Measurements from ENCODE around the gene STIL. TPM values are rescaled to one million over a fixed set of nuclear protein-coding genes. Genes with fewer than 3 reads are reported as not detected.
"Not testable (repeated sequence)": the region's sequence is repeated elsewhere in the genome, so short reads cannot be mapped to it uniquely, and the experiment has no call there.

STIL gene
- total RNA-seq, 1 donor from 2014 or later = 19.7 TPM

GRCh38 chr1:47347735-47348134 lies 33.8 kb upstream of the STIL start:
- H3K4me3 Mint-ChIP-seq = no peak overlapping the region
- TF ChIP-seq CTCF (conservative IDR thresholded peaks at IDR 0.05) = no peak

GRCh38 chr1:47346979-47347378 lies 33.0 kb upstream of the STIL start:
- not testable (repeated sequence) for H3K27me3 Mint-ChIP-seq; H3K27ac Mint-ChIP-seq; DNase-seq (ENCODE audit: extremely low spot score, unreplicated experiment); H3K36me3 Mint-ChIP-seq; H3K9me3 Mint-ChIP-seq; H3K4me3 Mint-ChIP-seq; H3K4me1 Mint-ChIP-seq (ENCODE audit: unreplicated experiment)

More at GRCh38 chr1:47347735-47348134, 33.8 kb upstream of the STIL start:
- Mint-ChIP-seq H3K9me3 (no peaks in the 10 kb centered on the region), H3K27me3 (no peaks in the 10 kb centered on the region), H3K27ac (no peak overlapping the region), H3K36me3 (peaks cover 7% of the 10 kb centered on the region), H3K4me1 (ENCODE audit: unreplicated experiment) (peaks cover 9% of the 10 kb centered on the region)
- DNase-seq (ENCODE audit: extremely low spot score, unreplicated experiment) = no peak

GRCh38 chr1:47340227-47340626 lies 26.3 kb upstream of the STIL start:
- peak overlapping the region; percentile 29 for H3K27ac Mint-ChIP-seq
- H3K9me3 Mint-ChIP-seq = no peaks in the 10 kb centered on the region
- H3K36me3 Mint-ChIP-seq = no peaks in the 10 kb centered on the region
- DNase-seq (ENCODE audit: extremely low spot score, unreplicated experiment) = no peak
- no peak for TF ChIP-seq CTCF (conservative IDR thresholded peaks at IDR 0.05)
- no peaks in the 10 kb centered on the region for H3K27me3 Mint-ChIP-seq
- peaks cover 6% of the 10 kb centered on the region for H3K4me1 Mint-ChIP-seq (ENCODE audit: unreplicated experiment)
- H3K4me3 Mint-ChIP-seq = no peak overlapping the region

DNA sequence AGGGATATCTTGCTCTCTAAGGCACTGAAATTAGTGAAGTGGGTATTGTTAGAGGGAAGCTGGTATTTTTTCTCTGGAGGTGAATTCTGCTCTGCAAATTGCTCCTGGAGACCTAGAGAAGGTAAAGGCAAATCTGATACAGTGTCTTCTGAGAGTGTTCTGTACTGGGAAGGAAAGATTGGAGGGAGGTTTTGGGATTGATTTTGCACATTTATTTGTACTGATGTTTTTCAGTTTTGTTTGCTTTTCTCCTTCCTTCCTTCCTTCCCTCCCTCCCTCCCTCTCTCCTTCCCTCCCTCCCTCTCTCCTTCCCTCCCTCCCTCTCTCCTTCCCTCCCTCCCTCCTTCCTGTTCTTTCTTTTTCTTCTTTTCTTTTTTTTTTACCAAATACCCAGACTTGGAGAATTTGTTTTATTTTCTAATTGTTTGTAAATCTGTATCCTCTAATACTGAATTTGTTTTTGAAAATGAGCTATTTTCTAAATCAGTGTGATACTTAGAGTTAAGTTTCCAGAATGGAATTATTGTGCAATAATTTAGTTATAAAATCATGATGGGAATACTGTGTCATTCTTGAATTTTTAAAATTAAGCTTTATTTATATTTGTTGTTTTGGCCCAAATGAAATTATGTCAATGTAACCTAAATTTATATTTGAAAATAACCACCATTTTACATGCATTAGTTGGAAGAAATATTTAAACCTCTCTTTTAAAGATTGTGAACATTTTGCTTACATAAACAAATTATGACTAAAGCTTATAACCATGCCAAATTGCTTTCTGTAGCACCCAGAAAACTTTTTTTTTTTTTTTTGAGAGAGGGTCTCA lies 24.5 kb upstream of the STIL start:
- Mint-ChIP-seq H3K9me3 (no peaks in the 10 kb centered on the region), H3K36me3 (no peaks in the 10 kb centered on the region), H3K4me1 (ENCODE audit: unreplicated experiment) (peaks cover 11% of the 10 kb centered on the region), H3K4me3 (no peak overlapping the region), H3K27me3 (no peaks in the 10 kb centered on the region), H3K27ac (no peak overlapping the region)
- DNase-seq (ENCODE audit: extremely low spot score, unreplicated experiment) = no peak
- no peak for TF ChIP-seq CTCF (conservative IDR thresholded peaks at IDR 0.05)

GRCh38 chr1:47337350-47337749 lies 23.4 kb upstream of the STIL start:
- no peaks in the 10 kb centered on the region for H3K27me3 Mint-ChIP-seq

More at GRCh38 chr1:47337350-47337749, 23.4 kb upstream of the STIL start:
- Mint-ChIP-seq H3K27ac (no peak overlapping the region), H3K4me1 (ENCODE audit: unreplicated experiment) (peaks cover 11% of the 10 kb centered on the region), H3K4me3 (no peak overlapping the region), H3K9me3 (no peaks in the 10 kb centered on the region), H3K36me3 (no peaks in the 10 kb centered on the region)
- no peak for TF ChIP-seq CTCF (conservative IDR thresholded peaks at IDR 0.05)
- no peak for DNase-seq (ENCODE audit: extremely low spot score, unreplicated experiment)

Data from type B pancreatic cell (in vitro differentiated cells).